H54 (cell line): ENCODE measurements around the gene TMEM132A.
"Not testable (repeated sequence)": the region's sequence is repeated elsewhere in the genome, so short reads cannot be mapped to it uniquely, and the experiment has no call there.

Experiments used
- DNase-seq: peaks from one replicate; pipeline ENCODE4 v3.0.0; 2011; ENCODE audit warnings: low spot score, mixed read lengths; ENCODE audit not compliant: insufficient read length
- FAIRE-seq: peaks from 3 replicates; lab custom pipeline; 2011; peaks lifted over from hg19 to GRCh38; lab: Jason Lieb, UNC
- POLR2A ChIP-seq: IDR thresholded peaks from 2 replicates; pipeline ENCODE4 v1.6.1; 2011; ENCODE audit warnings: low read depth, mild to moderate bottlenecking, low read length

The TMEM132A gene

GRCh38 chr11:60891103-60891741 lies 33.0 kb upstream of the TMEM132A start:
- TF ChIP-seq POLR2A: no peak
- DNase-seq: no peak
- FAIRE-seq: no peak

DNA sequence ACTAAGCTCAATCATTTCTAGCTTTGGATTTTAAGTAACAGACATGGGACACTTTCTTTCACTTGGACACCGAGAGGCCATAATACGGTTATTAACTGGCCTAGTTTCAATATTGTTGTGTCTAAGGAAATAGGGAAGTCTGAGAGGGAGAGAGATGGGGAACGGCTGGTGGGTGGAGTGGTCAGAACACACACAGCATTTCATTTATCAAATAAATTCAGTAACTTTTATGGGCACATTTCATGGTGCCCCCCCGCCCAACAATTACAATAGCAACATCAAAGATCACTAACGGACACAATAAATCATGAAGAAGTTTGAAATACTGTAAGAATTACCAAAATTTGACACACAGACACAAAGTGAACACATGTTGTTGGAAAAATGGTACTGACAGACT lies 28.6 kb upstream of the TMEM132A start:
- TF ChIP-seq POLR2A: no peak
- FAIRE-seq (no peak), DNase-seq (no peak)

- DNase-seq (no peak), FAIRE-seq (no peak)
- no peak for TF ChIP-seq POLR2A
Measured at GRCh38 chr11:60897496-60897895, 26.8 kb upstream of the TMEM132A start.

GRCh38 chr11:60899046-60899936 lies 25.0 kb upstream of the TMEM132A start:
- no peak for DNase-seq
- FAIRE-seq: peak; percentile 75
- TF ChIP-seq POLR2A: no peak

DNA sequence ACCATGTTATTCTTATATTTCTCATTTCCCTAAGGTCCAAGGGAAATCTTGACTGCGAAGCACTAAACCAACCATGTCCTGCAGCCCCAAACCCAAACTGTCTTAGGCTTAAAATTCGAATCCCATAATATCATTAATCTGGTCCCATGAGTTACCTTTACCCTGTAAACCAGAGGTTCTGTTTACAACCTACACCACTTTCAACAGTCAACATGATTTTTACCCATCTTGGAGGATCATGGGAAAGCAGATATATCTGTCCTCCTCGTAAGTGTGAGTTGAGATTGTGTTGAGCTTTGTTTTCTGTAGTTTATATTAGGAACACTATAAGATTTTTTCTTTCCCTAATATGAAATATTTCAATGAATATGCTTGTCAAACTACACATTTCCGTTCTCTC lies 24.3 kb upstream of the TMEM132A start:
- no peak for DNase-seq
- no peak for FAIRE-seq
- no peak for TF ChIP-seq POLR2A

DNA sequence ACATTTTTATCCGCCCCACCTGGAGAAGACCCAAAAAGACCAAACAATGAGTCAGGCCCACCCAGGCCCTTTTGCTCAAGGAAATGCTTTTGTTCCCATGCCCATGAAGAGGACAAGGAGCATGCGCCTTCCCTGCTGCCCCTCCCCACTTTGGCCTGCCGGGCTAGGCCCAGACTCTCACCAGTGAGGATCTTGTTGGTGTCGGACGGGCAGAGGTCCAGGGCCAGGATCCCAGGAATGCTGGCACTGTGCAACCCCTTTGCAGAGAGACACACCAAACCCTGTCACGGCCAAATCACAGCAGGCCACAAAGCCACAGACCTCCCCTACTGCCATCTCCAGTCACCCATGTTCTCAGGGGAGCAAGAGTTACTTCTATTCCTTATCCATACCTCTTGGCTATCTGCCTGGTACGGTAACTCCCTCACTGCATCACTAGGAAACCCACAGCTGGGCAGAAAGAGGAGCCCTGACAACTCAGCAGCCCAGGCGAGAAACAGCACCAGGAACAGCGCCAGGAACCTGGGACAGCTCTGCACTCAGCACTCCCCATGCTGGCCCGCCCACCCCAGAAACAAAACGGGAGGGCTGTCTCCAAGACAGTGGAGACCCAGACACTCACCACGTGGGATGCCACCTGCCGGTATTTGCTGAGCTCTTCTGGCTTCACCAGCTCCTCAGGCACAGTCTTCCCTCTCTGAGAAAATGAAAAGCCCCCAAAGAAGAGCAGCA lies 23.4 kb upstream of the TMEM132A start:
- no peak for TF ChIP-seq POLR2A
- no peak for DNase-seq
- no peak for FAIRE-seq

GRCh38 chr11:60902625-60903024 lies 21.6 kb upstream of the TMEM132A start:
- no peak for TF ChIP-seq POLR2A
- no peak for FAIRE-seq
- no peak for DNase-seq

DNA sequence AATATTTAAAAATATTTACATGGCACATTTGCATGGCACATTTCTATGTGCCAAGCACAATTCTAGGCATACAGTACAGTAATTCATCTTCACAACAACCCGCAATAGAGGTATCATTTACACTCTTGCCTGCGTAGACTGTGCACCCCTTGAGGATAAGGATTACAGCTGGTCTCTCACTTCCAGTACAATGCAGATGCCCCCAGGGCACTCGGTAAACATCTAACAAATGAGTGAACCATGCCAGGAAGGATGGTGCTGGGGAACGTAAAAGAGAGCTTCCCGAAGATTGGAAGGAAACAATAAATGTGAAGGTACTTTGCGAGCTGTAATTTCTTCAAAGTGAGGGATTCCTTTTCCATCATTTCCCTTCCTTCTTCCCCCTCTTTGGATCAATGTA lies 19.2 kb upstream of the TMEM132A start:
- DNase-seq (no peak), FAIRE-seq (no peak)
- TF ChIP-seq POLR2A: no peak

GRCh38 chr11:60905551-60906113 lies 18.6 kb upstream of the TMEM132A start:
- DNase-seq: no peak
- FAIRE-seq: no peak
- no peak for TF ChIP-seq POLR2A

GRCh38 chr11:60906132-60906972 lies 17.9 kb upstream of the TMEM132A start, which contains the start of gene PRPF19:
PRPF19 (minus strand) TSS chr11:60906585; CDS start chr11:60906382, 203 bp downstream.
- FAIRE-seq: peak; percentile 11
- peak; percentile 90 for DNase-seq
- TF ChIP-seq POLR2A: peak; percentile 87

- DNase-seq (no peak), FAIRE-seq (no peak)
- no peak for TF ChIP-seq POLR2A
Measured at GRCh38 chr11:60908803-60909202, 15.5 kb upstream of the TMEM132A start.

GRCh38 chr11:60909680-60910280 lies 14.5 kb upstream of the TMEM132A start:
- not testable (repeated sequence) for FAIRE-seq, DNase-seq
